HG03460 (cell line): ENCODE measurements around the gene RPIA.
"Not testable (repeated sequence)": the region's sequence is repeated elsewhere in the genome, so short reads cannot be mapped to it uniquely, and the experiment has no call there.

ENCODE experiments used
- ATAC-seq: cut with Tn5 transposase; IDR thresholded peaks from one replicate; pipeline ENCODE4 v1.9.1; 2021; ENCODE audit not compliant: unreplicated experiment

Gene RPIA

GRCh38 chr2:88765889-88766481 is 74.5 kb downstream of the RPIA start:
- ATAC-seq = not testable (repeated sequence)

DNA sequence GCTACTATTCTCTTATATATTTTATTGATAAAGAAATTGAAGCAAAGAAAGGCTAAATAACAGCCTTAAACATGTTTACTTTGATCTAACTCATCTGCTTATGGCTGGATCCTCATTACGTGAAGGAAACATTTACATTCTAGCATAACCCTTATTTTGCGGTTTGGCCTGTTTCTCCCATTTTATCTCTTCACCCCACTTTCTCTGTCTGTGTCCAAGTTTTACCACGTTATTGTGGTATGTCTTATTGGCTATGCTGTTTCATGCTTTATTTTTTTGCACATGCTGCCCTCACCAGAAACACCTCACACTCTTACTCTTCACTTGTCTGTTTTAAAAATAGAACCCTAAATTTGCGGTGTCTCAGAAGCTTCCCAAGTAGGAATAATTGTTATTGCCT is 78.5 kb downstream of the RPIA start:
- ATAC-seq = no peak

DNA sequence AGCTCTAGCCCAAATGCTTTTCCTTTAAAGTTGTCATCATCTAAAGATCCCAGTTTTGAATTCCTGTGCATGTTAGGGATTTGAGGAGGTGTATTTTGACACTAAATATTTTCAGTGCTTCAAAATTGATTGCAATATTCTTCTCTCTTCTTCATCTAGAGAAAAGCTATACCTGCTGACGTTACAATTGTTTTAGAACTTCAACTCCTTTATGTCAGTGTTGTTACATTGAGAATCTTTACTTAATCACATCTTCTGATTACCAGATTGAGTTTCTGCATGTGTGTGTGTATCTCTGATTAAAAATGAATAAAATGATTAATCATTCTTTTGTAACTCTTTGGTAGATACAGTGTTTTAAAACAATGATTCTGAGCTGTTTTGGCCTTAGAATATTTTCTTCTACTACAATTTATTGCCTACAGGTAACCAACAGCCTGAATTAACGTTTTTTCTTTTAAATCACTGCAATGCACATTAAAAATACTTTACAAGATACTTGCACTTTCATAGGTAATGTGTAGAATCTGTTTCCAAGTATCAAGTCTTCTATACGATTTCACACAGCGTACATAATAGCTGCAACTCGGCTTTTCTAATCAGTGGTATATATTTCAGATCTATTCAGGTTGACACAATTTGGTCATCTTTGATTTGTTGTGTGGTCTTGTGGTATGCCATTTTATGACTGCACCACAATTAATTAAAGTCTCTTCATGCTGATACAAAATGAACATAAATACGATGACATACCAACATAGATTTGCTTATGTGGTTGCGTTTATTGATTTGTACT is 82.0 kb downstream of the RPIA start:
- ATAC-seq = not testable (repeated sequence)

- ATAC-seq = not testable (repeated sequence)
Observed at GRCh38 chr2:88789213-88789612, 97.7 kb downstream of the RPIA start.

GRCh38 chr2:88795932-88796331 is 104.5 kb downstream of the RPIA start:
- not testable (repeated sequence) for ATAC-seq

DNA sequence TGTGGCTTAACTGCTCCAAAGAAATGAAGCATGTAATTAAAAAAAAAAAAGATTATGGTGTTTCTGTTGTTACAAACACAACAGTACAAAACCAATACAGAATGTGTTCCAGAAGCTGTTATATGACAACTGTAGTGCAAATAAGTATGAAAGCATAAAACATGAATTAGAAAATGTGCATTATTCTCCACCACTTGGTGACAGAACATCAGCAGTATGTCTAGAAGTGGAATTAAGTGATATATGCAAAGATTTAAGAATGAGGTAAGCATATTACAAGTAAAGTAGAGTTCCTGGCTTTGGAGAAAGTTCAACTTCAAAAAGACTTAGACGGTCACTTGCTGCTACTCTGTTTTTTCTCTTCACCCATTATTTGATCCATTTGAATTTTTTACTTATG is 105.0 kb downstream of the RPIA start:
- ATAC-seq = not testable (repeated sequence)

DNA sequence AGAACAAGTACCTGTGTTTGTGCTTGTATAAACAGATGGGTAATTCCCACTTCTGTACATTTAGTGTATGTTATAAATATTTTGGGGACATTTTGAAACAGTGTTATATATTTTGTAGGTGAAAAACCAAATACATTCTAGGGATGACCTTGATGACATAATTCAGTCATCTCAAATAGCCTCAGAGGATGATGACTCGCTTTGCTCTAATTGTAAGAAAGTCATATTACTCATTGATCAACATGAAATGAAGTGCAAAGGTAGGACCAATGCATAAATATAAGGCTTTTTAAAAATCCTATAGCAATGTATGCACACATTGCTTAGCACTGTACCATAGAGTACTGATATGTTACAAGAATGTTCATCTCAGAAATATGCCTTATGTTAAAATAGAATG is 105.7 kb downstream of the RPIA start:
- ATAC-seq = not testable (repeated sequence)
